Gastrocnemius medialis (tissue), 4 donors: ENCODE results near the gene EPB41L5. TPM values are rescaled to one million over a fixed set of nuclear protein-coding genes. Genes with fewer than 3 reads are reported as not detected.
"Not testable (repeated sequence)": the region's sequence is repeated elsewhere in the genome, so short reads cannot be mapped to it uniquely, and the experiment has no call there.

Source experiments
- ATAC-seq, 2 donors: fragments of 150-250 bp; one replicate each; pipeline ENCODE4 v1.9.1; 2016
- DNase-seq, 2 donors: peaks; one replicate each; pipeline ENCODE4 v3.0.0-alpha.2; 2019
- H3K27ac ChIP-seq, 4 donors: fragments of 200-600 bp; sonication (generic); 1 replicate in 1 of 4; 2 replicates in 3 of 4; pipeline ENCODE4 v1.5.1; 2016 to 2018; ENCODE audit warnings: mild to moderate bottlenecking in 2 of 4, moderate library complexity in 1 of 4
- H3K27me3 ChIP-seq, 3 donors: fragments of 200-600 bp; sonication (generic) in 2 of 3; 1 replicate in 1 of 3; 2 replicates in 2 of 3; pipeline versions ENCODE4 v1.5.1 to v1.6.0; 2016 to 2019; ENCODE audit warnings: mild to moderate bottlenecking in 1 of 3, moderate library complexity in 1 of 3
- H3K36me3 ChIP-seq, 2 donors: fragments of 200-600 bp; sonication (generic) in 1 of 2; one replicate each; pipeline ENCODE4 v1.5.1; 2017 to 2018
- H3K4me1 ChIP-seq, 2 donors: fragments of 200-600 bp; sonication (generic) in 1 of 2; one replicate each; pipeline ENCODE4 v1.5.1; 2016 to 2017; ENCODE audit warnings: mild to moderate bottlenecking in 2 of 2
- H3K4me3 ChIP-seq, 4 donors: fragments of 200-600 bp; sonication (generic) in 3 of 4; 1 replicate in 1 of 4; 2 replicates in 3 of 4; pipeline ENCODE4 v1.5.1; 2016 to 2019; ENCODE audit warnings: mild to moderate bottlenecking in 2 of 4
- H3K9me3 ChIP-seq, 3 donors: fragments of 200-600 bp; sonication (generic) in 2 of 3; 1 replicate in 1 of 3; 2 replicates in 2 of 3; pipeline ENCODE4 v1.5.1; 2016 to 2019
- POLR2A ChIP-seq, 2 donors: fragments of 450-650 bp; IDR thresholded peaks; one replicate each; pipeline ENCODE4 v1.6.1; 2017; ENCODE audit warnings: antibody characterized with exemption in 2 of 2, mild to moderate bottlenecking in 2 of 2, moderate library complexity in 2 of 2
- in situ Hi-C, 4 donors: fragments of 200-750 bp; cut with MboI; loops; one replicate each; pipeline versions ENCODE4 v1.15.0 to v1.8.0; 2017; ENCODE audit warnings: low sequenced_read_pairs in 4 of 4
- intact Hi-C: fragments of 100-400 bp; cut with DNase I; formaldehyde crosslinking; loops from one replicate; pipeline ENCODE4 v1.15.1; 2023; ENCODE audit warnings: low total_unique reads
- total RNA-seq, 4 donors: library from RNA; depleted of rRNA; stranded (reverse); fragments of >200 nt; gene quantifications; one replicate each; pipeline versions ENCODE4 v1.1.0 to v1.2.3, GENCODE V29; 2016
- TF ChIP-seq, protein P1 (sequence below), 5 experiments: fragments of 450-650 bp in 3 of 5; fragments of 200-600 bp in 2 of 5; sonication (generic) in 2 of 5; IDR thresholded peaks in 4 of 5; conservative IDR thresholded peaks in 1 of 5; 1 replicate in 4 of 5; 2 replicates in 1 of 5; pipeline ENCODE4 v1.5.1; 2016 to 2019; ENCODE audit warnings: antibody characterized with exemption in 5 of 5, mild to moderate bottlenecking in 3 of 5, moderate library complexity in 3 of 5

The EPB41L5 gene
- total RNA-seq, 4 donors from 2014 or later: 8.3 to 41.1 (median 12.7) TPM

DNA sequence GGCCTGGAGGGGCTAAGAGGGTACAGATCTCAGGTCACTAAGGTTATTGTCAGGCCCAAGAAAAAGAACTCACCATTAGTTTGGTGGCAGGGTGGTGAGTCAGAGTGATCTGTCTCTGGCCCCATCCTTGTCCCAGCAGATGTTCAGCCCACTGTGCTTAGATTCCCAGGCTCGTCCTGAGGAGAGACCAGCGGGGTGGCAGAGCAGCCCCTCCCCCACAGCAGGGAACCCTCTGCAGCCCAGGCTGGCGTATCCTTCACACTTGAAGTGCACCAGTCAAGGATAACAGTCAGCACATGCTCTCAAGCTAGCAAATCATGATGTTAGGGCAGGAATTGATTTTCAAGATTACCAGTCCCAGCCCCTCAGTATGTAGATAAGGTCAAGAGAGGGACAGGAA lies 167.2 kb downstream of the EPB41L5 start:
- no peaks in the 10 kb centered on the region for H3K36me3 ChIP-seq
- H3K27me3 ChIP-seq: no peaks in the 10 kb centered on the region
- DNase-seq: no peak
- H3K27ac ChIP-seq: no peak overlapping the region
- no peak for TF ChIP-seq POLR2A (IDR thresholded peaks at IDR 0.05)
- TF ChIP-seq, protein P1, sequence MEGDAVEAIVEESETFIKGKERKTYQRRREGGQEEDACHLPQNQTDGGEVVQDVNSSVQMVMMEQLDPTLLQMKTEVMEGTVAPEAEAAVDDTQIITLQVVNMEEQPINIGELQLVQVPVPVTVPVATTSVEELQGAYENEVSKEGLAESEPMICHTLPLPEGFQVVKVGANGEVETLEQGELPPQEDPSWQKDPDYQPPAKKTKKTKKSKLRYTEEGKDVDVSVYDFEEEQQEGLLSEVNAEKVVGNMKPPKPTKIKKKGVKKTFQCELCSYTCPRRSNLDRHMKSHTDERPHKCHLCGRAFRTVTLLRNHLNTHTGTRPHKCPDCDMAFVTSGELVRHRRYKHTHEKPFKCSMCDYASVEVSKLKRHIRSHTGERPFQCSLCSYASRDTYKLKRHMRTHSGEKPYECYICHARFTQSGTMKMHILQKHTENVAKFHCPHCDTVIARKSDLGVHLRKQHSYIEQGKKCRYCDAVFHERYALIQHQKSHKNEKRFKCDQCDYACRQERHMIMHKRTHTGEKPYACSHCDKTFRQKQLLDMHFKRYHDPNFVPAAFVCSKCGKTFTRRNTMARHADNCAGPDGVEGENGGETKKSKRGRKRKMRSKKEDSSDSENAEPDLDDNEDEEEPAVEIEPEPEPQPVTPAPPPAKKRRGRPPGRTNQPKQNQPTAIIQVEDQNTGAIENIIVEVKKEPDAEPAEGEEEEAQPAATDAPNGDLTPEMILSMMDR (IDR thresholded peaks at IDR 0.05 in 4 of 5, conservative IDR thresholded peaks at IDR 0.05 in 1 of 5): no peak
- no peak for ATAC-seq
- peaks cover 13 to 16% of the 10 kb centered on the region in 2 donors for H3K4me1 ChIP-seq
- in situ Hi-C loops (no loop called here), intact Hi-C loops (no loop called here)
- no peaks in the 10 kb centered on the region for H3K9me3 ChIP-seq
- H3K4me3 ChIP-seq: no peak overlapping the region

DNA sequence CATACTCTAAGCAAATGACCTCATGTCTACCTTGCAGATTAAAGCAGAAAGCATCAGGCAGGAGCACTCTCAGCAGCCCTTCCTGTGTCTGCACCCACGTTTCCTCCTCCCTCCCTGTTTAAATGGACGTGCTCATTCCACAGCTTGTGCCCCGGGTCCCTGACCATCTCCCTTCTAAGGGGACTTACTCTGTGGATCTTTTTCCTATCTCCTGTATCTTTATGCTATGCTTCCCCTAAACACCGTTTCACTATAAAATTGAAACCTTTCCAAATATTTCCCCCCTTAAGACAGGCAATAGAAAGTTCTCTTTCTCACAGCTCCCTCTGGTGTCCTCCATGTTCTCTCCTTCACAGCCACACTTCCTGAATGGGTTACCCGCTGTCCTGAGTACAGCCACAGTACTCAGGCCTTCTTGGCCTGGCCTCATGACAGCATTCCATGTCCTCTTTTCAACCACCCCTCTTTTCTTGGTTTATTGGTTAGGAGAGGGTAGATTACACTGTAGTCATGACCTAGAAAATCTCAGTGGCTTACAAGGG lies 169.2 kb downstream of the EPB41L5 start:
- no peaks in the 10 kb centered on the region for H3K9me3 ChIP-seq
- ATAC-seq (no peak), DNase-seq (no peak)
- in situ Hi-C loops: no loop called here
- intact Hi-C loops: no loop called here
- no peak for TF ChIP-seq POLR2A (IDR thresholded peaks at IDR 0.05)
- TF ChIP-seq, protein P1 (IDR thresholded peaks at IDR 0.05 in 4 of 5, conservative IDR thresholded peaks at IDR 0.05 in 1 of 5): no peak
- H3K27ac ChIP-seq: no peak overlapping the region
- H3K4me1 ChIP-seq: peaks cover 0 to 2% of the 10 kb centered on the region in 2 donors
- H3K36me3 ChIP-seq: no peaks in the 10 kb centered on the region
- no peaks in the 10 kb centered on the region for H3K27me3 ChIP-seq
- H3K4me3 ChIP-seq: no peak overlapping the region

DNA sequence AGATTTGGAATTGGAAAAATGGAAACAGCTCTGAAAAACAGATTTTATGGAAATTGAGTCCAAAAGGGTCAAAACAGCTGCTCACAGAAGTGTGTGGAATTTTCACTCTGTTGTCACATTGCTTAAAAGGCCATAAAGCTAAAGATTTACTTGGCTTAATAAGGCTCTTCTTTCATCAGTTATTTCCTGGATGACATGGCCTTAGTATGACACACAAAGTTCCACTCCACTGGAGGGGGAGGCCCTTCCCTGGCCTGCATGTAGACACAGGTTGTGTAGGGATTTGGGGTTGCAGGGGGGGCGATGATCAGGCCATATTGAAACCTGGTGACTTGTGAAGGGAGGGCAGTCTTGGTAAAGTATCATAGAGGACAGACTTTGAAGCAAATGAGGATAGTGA lies 176.3 kb downstream of the EPB41L5 start:
- ATAC-seq: no peak
- intact Hi-C loops: no loop called here
- no peak overlapping the region for H3K27ac ChIP-seq
- H3K4me3 ChIP-seq: no peak overlapping the region
- no peak for DNase-seq
- H3K27me3 ChIP-seq: no peaks in the 10 kb centered on the region
- H3K4me1 ChIP-seq: no peaks in the 10 kb centered on the region
- in situ Hi-C loops: no loop called here
- no peak for TF ChIP-seq POLR2A (IDR thresholded peaks at IDR 0.05)
- TF ChIP-seq, protein P1 (IDR thresholded peaks at IDR 0.05 in 4 of 5, conservative IDR thresholded peaks at IDR 0.05 in 1 of 5): no peak
- no peaks in the 10 kb centered on the region for H3K36me3 ChIP-seq
- H3K9me3 ChIP-seq: peaks cover 0 to 6% (median 0%) of the 10 kb centered on the region in 3 donors

DNA sequence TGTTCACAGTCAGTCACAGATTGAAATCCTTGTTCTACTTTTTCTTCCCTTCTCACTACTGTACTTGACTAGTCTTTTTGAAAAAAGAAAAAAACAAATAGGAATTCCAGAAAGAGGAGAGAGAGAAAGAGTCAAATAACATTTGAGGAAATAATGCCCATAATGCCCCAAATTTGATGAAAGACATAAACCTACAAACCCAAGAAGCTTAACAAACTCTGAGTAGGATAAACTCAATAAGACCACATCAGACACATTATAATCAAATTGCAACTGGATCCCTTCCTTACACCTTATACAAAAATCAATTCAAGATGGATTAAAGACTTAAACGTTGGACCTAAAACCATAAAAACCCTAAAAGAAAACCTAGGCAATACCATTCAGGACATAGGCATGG lies 179.4 kb downstream of the EPB41L5 start:
- in situ Hi-C loops: no loop called here
- Histone ChIP-seq H3K27ac (no peak overlapping the region), H3K9me3 (peaks cover 0 to 6% (median 0%) of the 10 kb centered on the region in 3 donors), H3K27me3 (no peaks in the 10 kb centered on the region), H3K36me3 (no peaks in the 10 kb centered on the region), H3K4me1 (no peaks in the 10 kb centered on the region), H3K4me3 (no peak overlapping the region)
- ATAC-seq (no peak), DNase-seq (no peak)
- intact Hi-C loops: no loop called here
- TF ChIP-seq, protein P1 (IDR thresholded peaks at IDR 0.05 in 4 of 5, conservative IDR thresholded peaks at IDR 0.05 in 1 of 5): no peak
- TF ChIP-seq POLR2A (IDR thresholded peaks at IDR 0.05): no peak

DNA sequence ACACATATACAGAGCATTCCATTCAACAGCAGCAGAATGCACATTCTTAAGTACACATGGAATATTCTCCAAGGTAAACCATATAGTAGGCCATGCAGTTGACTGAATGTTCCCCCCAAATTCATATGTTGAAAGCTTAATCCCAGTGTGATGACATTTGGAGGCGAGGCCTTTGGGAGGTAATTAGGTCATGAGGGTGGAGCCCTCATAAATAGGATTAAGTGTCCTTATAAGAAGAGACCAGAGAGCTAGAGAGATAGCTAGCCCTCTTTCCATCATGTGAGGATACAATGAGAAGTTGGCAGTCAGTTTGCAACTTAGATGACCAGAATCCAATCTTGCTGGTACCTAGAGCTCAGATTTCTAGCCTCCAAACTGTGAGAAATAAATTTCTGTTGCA lies 182.7 kb downstream of the EPB41L5 start:
- H3K9me3 ChIP-seq: peaks cover 0 to 6% (median 0%) of the 10 kb centered on the region in 3 donors
- intact Hi-C loops: no loop called here
- H3K36me3 ChIP-seq: no peaks in the 10 kb centered on the region
- H3K4me3 ChIP-seq: no peak overlapping the region
- in situ Hi-C loops: no loop called here
- no peak overlapping the region for H3K27ac ChIP-seq
- no peaks in the 10 kb centered on the region for H3K27me3 ChIP-seq
- no peaks in the 10 kb centered on the region for H3K4me1 ChIP-seq
- DNase-seq: no peak
- TF ChIP-seq, protein P1 (IDR thresholded peaks at IDR 0.05 in 4 of 5, conservative IDR thresholded peaks at IDR 0.05 in 1 of 5): no peak
- no peak for TF ChIP-seq POLR2A (IDR thresholded peaks at IDR 0.05)
- no peak for ATAC-seq

DNA sequence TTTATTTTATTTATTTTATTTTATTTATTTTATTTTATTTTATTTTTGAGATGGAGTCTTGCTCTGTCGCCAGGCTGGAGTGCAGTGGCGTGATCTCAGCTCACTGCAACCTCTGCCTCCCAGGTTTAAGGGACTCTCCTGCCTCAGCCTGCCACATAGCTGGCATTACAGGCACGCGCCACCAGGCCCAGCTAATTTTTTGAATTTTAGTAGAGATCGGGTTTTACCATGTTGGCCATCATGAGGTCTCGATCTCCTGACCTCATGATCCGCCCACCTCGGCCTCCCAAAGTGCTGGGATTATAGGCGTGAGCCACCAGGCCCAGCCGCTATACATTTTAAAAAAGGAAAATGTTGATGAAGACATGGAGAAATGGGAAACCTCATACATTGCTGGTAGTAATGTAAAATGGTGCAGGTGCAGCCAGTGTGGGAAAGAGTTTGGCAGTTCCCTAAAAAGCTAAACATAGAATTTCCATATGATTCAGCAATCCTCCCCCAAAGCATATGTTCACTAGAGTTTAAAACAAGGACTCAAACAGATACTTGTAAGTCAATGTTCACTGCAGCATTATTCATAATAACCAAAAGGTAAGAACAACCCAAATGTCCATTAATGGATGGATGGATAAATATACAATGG lies 187.1 kb downstream of the EPB41L5 start:
- H3K36me3 ChIP-seq, H3K27ac ChIP-seq, in situ Hi-C loops, H3K27me3 ChIP-seq, H3K4me3 ChIP-seq, DNase-seq, intact Hi-C loops, ATAC-seq, H3K4me1 ChIP-seq, H3K9me3 ChIP-seq: not testable (repeated sequence)
